Loucy (cell line): ENCODE results near the gene TJP3.

ENCODE experiments used
- H2AFZ ChIP-seq: fragments of 200-600 bp; sonication (generic); 2 replicates; pipeline ENCODE4 v1.6.0; 2016; ENCODE audit warnings: antibody characterized with exemption, mild to moderate bottlenecking, low read length, moderate library complexity
- H3F3A ChIP-seq: fragments of 200-600 bp; 2 replicates; pipeline ENCODE4 v1.6.0; 2016; ENCODE audit warnings: antibody characterized with exemption, low read depth, mild to moderate bottlenecking
- H3K27me3 ChIP-seq: fragments of 200-600 bp; sonication (generic); 2 replicates; pipeline ENCODE4 v1.6.1; 2014; ENCODE audit warnings: low read length, mild to moderate bottlenecking; ENCODE audit not compliant: insufficient read depth, poor library complexity, severe bottlenecking
- H3K36me3 ChIP-seq: fragments of 200-600 bp; sonication (generic); 2 replicates; pipeline ENCODE4 v1.6.1; 2016; ENCODE audit warnings: low read length; ENCODE audit not compliant: insufficient read depth
- H3K4me1 ChIP-seq: fragments of 200-600 bp; sonication (generic); 2 replicates; pipeline ENCODE4 v1.5.1; 2014; ENCODE audit warnings: low read length, mild to moderate bottlenecking; ENCODE audit not compliant: insufficient read depth, poor library complexity, severe bottlenecking
- H3K4me2 ChIP-seq: fragments of 200-600 bp; sonication (generic); 2 replicates; pipeline ENCODE4 v1.6.0; 2014; ENCODE audit warnings: antibody characterized with exemption, low read length, low read depth, mild to moderate bottlenecking; ENCODE audit not compliant: poor library complexity, severe bottlenecking
- H3K4me3 ChIP-seq: fragments of 200-600 bp; sonication (generic); 2 replicates; pipeline ENCODE4 v1.5.1; 2014; ENCODE audit warnings: low read length, mild to moderate bottlenecking, mixed read lengths; ENCODE audit not compliant: poor library complexity, severe bottlenecking
- H3K79me2 ChIP-seq: fragments of 200-600 bp; sonication (generic); 2 replicates; pipeline ENCODE4 v1.6.1; 2014; ENCODE audit warnings: low read length; ENCODE audit not compliant: insufficient read depth
- H3K9ac ChIP-seq: fragments of 200-600 bp; sonication (generic); 2 replicates; pipeline ENCODE4 v1.6.0; 2014; ENCODE audit warnings: mild to moderate bottlenecking, low read depth, low read length, moderate library complexity; ENCODE audit not compliant: poor library complexity, severe bottlenecking
- H3K9me2 ChIP-seq: fragments of 200-600 bp; sonication (generic); replicated peaks from 2 replicates; pipeline ENCODE4 v1.6.1; 2016; ENCODE audit warnings: low read depth, low read length, mixed read lengths
- H3K9me3 ChIP-seq: fragments of 200-600 bp; sonication (generic); 2 replicates; pipeline ENCODE4 v1.6.1; 2014; ENCODE audit warnings: mild to moderate bottlenecking, antibody characterized with exemption, low read length, low read depth; ENCODE audit not compliant: insufficient read depth
- H4K20me1 ChIP-seq: fragments of 200-600 bp; sonication (generic); 2 replicates; pipeline ENCODE4 v1.6.0; 2014; ENCODE audit warnings: antibody characterized with exemption, low read length, mild to moderate bottlenecking; ENCODE audit not compliant: insufficient read depth, poor library complexity, severe bottlenecking
- EZH2phosphoT487 ChIP-seq: fragments of 200-600 bp; IDR thresholded peaks from 2 replicates; pipeline ENCODE4 v1.6.1; 2018; ENCODE audit warnings: antibody characterized with exemption, mild to moderate bottlenecking, moderate library complexity, borderline replicate concordance
- TF ChIP-seq, protein P1 (sequence below): fragments of 200-600 bp; sonication (generic); conservative IDR thresholded peaks from 2 replicates; pipeline ENCODE4 v1.5.1; 2014; ENCODE audit warnings: mild to moderate bottlenecking, antibody characterized with exemption, low read length

The TJP3 gene, protein sequence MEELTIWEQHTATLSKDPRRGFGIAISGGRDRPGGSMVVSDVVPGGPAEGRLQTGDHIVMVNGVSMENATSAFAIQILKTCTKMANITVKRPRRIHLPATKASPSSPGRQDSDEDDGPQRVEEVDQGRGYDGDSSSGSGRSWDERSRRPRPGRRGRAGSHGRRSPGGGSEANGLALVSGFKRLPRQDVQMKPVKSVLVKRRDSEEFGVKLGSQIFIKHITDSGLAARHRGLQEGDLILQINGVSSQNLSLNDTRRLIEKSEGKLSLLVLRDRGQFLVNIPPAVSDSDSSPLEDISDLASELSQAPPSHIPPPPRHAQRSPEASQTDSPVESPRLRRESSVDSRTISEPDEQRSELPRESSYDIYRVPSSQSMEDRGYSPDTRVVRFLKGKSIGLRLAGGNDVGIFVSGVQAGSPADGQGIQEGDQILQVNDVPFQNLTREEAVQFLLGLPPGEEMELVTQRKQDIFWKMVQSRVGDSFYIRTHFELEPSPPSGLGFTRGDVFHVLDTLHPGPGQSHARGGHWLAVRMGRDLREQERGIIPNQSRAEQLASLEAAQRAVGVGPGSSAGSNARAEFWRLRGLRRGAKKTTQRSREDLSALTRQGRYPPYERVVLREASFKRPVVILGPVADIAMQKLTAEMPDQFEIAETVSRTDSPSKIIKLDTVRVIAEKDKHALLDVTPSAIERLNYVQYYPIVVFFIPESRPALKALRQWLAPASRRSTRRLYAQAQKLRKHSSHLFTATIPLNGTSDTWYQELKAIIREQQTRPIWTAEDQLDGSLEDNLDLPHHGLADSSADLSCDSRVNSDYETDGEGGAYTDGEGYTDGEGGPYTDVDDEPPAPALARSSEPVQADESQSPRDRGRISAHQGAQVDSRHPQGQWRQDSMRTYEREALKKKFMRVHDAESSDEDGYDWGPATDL

DNA sequence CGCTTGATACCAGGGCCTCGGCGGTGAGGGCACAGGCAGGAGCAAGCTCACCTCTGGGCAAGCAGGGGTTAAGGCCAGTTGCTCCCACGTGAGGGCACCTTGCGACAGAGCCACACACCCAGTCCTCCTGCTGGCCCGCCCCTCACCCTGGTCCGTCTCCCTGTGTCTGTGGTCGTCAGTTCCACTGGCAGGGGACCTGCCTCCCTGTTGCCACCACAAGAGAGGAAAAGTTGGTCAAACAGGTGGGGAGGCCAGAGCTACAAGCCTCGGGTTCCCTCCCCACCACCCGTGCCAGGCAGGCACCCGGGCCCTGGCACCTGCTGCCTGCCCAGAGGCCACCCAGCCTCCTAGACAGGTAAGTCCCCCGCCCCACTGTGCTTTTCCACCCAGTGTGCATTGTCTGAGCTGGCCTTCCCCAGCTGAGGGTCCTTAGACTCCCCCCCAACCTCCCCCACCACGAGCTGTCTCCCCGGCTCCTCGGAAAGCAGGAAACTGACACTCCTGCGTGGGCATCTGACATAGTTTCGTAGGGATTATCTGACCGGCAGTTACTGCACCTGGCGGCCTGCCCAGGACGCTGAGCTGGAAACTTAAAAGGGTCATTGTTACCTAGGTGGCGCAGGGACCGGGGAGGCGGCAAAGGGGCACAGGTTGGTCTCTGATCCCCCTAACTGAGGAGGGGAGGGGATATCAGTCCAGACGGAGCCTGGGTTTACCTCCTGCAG, at the start of gene TJP3:
TJP3 (plus strand) TSS at position 178 of the 725 bp plus-strand sequence. CDS start 20,049 bp downstream, outside the sequence.
- Histone ChIP-seq H3K9ac (no peak within 1 kb of the TSS), H2AFZ (no peak within 1 kb of the TSS; the same call in 1 of the 2 replicates), H4K20me1 (no peaks in the 10 kb centered on the region), H3K27me3 (no peaks in the 10 kb centered on the region), H3K4me2 (no peak within 1 kb of the TSS), H3K79me2 (no peaks in the 10 kb centered on the region), H3K4me3 (no peak within 1 kb of the TSS), H3K9me3 (no peaks in the 10 kb centered on the region), H3K36me3 (no peaks in the 10 kb centered on the region), H3F3A (no peaks in the 10 kb centered on the region), H3K9me2 (no peaks in the 10 kb centered on the region), H3K4me1 (no peaks in the 10 kb centered on the region)
- no peak for TF ChIP-seq EZH2phosphoT487
- TF ChIP-seq, protein P1, sequence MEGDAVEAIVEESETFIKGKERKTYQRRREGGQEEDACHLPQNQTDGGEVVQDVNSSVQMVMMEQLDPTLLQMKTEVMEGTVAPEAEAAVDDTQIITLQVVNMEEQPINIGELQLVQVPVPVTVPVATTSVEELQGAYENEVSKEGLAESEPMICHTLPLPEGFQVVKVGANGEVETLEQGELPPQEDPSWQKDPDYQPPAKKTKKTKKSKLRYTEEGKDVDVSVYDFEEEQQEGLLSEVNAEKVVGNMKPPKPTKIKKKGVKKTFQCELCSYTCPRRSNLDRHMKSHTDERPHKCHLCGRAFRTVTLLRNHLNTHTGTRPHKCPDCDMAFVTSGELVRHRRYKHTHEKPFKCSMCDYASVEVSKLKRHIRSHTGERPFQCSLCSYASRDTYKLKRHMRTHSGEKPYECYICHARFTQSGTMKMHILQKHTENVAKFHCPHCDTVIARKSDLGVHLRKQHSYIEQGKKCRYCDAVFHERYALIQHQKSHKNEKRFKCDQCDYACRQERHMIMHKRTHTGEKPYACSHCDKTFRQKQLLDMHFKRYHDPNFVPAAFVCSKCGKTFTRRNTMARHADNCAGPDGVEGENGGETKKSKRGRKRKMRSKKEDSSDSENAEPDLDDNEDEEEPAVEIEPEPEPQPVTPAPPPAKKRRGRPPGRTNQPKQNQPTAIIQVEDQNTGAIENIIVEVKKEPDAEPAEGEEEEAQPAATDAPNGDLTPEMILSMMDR: no peak

DNA sequence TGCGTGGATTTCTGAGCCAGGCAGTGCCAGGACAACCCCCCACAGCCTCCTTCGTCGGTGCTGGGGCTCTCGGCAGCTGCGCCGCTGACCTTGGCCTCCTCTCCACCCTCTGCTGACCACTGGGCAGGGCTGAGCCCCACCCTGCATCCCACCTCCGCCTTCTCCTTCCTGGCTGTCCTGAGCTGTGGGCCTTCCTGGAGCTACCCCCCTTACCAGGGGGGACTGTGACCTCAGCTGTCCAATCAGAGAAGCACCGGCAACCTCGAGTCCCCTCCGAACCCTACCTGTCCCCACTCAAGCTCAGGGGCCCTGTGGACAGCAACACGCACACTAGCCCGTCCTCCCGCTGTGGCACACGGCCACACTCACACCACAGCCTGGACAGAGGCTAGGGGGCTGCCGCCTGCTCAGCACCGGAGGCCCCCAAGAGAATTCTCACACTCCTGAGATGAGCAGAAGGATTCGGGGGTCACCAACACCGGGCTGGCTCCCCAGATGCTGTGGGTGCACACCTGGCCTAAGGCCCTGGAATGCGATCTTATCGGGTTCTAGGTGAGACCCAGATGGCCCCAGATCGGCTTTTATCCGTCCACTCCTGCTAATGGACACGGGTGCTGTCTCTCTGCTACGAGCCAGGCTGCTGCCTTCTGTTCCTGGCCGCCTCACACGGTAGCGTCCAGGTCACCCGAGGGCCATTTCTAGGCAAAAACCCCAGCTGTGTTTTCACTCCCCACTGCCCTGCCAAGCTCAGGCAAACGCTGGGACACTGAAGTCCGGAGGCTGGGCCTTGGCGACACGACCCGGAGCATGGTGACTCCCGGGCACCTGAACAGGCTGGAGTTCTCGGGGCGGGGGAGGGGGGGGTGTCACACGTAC, 49.1 kb upstream of the TJP3 start:
- TF ChIP-seq, protein P1: no peak
- TF ChIP-seq EZH2phosphoT487: no peak
- Histone ChIP-seq H3K4me3 (no peak overlapping the region), H3K4me1 (no peaks in the 10 kb centered on the region), H3K27me3 (no peaks in the 10 kb centered on the region), H3K9me2 (no peaks in the 10 kb centered on the region), H3K36me3 (peaks cover 4% of the 10 kb centered on the region; the same call in 1 of the 2 replicates), H3K79me2 (no peaks in the 10 kb centered on the region), H3F3A (no peaks in the 10 kb centered on the region), H3K4me2 (no peak overlapping the region), H2AFZ (no peak overlapping the region), H3K9ac (no peak overlapping the region), H4K20me1 (no peaks in the 10 kb centered on the region), H3K9me3 (no peaks in the 10 kb centered on the region)

DNA sequence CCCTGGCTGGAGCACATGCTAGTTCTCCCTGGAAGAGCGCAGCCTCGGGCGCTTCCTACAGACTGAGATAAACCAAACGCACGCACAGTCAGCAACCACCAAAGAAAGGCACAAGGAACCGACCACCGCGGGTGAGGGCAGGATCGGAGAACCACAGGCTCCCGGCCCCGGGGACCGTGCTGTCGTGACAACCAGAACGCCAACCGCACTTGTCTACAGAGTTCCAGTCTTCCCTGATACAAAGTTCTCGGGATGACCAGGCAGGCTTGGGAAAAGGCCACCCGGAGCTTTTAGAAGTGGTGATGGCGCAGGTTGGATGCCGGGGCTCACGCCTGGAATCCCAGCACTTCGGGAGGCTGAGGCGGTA, 48.5 kb upstream of the TJP3 start:
- Histone ChIP-seq H3K36me3 (peaks cover 4% of the 10 kb centered on the region; the same call in 1 of the 2 replicates), H4K20me1 (no peaks in the 10 kb centered on the region)

More for the DNA sequence above, 48.5 kb upstream of the TJP3 start:
- Histone ChIP-seq H3K79me2 (no peaks in the 10 kb centered on the region), H3K4me2 (no peak overlapping the region), H3K4me1 (no peaks in the 10 kb centered on the region), H3K9ac (no peak overlapping the region), H3K9me2 (no peaks in the 10 kb centered on the region), H2AFZ (no peak overlapping the region), H3K27me3 (no peaks in the 10 kb centered on the region), H3F3A (no peaks in the 10 kb centered on the region), H3K9me3 (no peaks in the 10 kb centered on the region), H3K4me3 (no peak overlapping the region)
- no peak for TF ChIP-seq EZH2phosphoT487
- TF ChIP-seq, protein P1: no peak
